Stimulated activated CD4-positive, alpha-beta T cell treated with anti-CD3 and anti-CD28 coated beads, TNF-alpha, amount 100 ng/mL, for 4 hours (primary cell): ENCODE data around the gene USH1G.
"Not testable (repeated sequence)": the region's sequence is repeated elsewhere in the genome, so short reads cannot be mapped to it uniquely, and the experiment has no call there.

Source experiments
- DNase-seq, 3 experiments: peaks; one replicate each; pipeline ENCODE4 v3.0.0-alpha.2; 2020; ENCODE audit warnings: low read depth in 3 of 3

USH1G gene

DNA sequence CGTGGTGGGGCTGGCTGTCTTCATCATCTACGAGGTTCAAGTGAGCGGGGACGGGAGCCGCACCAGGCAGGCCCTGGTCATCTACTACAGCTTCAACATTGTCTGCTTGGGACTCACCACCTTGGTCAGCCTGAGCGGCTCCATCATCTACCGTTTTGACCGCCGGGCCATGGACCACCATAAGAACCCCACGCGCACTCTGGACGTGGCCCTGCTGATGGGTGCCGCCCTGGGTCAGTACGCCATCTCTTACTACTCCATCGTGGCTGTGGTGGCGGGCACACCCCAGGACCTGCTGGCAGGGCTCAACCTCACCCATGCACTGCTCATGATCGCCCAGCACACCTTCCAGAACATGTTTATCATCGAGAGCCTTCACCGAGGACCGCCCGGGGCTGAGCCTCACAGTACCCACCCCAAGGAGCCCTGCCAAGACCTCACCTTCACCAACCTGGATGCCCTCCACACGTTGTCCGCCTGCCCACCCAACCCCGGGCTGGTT is 7.5 kb upstream of the USH1G start:
- DNase-seq, result no peak

DNA sequence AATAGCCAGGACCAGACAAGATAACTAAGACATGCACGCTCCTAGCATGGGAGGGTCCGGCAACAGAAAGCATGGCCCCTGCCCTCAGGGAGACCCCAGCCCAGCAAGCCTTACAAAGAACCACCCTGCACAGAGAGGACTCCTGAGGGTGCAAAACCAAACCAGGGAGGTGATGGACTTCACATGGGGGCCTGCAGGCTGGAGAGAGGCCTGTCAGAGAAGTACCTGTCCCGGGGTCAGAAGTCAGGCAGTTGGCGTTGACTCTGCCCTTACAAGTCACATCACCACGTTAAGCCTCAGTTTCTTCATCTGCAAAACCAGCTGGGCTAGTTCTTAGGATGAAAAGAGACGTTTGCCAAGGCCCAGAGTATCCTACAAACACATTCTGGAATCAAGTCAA is 5.7 kb upstream of the USH1G start:
- DNase-seq, result no peak

GRCh38 chr17:74925242-74925641 is 2.2 kb upstream of the USH1G start:
- DNase-seq, result no peak

GRCh38 chr17:74924250-74924948 is 1.3 kb upstream of the USH1G start, which contains the start of gene OTOP2:
OTOP2 (plus strand) TSS chr17:74924273; CDS start chr17:74924633, 360 bp downstream.
- no peak for DNase-seq

DNA sequence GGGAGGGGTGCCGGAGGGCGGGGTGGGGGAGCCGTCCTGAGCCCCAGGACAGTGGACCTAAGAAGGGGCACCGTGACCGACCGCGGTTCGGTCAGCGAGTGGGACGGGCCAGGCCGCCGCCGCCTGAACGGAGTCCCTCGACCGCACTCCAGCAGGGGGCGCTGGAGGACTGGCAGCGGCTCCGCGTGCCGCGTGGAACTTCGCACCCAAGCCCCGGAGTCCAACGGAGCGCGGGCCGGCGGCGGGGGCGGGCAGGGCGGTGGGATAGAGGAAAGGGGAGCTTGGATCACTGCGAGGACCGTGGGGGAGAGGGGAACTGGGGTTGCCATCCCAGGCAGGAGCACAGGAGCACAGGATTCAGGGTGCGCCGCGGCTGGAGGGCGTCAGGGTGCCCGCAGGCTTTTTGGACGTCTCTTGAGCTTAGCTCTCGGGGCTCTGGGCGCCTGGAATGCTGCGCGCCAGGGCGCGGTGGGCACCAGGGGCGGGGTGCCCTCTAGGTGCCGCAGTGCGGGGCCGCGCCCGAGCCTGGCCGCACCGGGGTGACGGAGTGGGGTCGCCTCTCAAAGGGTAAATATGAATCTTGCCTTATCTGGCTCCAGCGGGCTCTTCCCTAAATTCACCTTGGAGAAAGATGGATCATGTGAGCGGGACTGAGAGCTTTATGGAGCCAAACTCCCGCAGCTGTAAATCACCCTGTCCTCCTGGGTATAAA is 639 bp upstream of the USH1G start:
- DNase-seq, result peak; percentile 48 to 66 (median 55)

GRCh38 chr17:74922172-74922571 is 883 bp downstream of the USH1G start:
- no peak for DNase-seq

DNA sequence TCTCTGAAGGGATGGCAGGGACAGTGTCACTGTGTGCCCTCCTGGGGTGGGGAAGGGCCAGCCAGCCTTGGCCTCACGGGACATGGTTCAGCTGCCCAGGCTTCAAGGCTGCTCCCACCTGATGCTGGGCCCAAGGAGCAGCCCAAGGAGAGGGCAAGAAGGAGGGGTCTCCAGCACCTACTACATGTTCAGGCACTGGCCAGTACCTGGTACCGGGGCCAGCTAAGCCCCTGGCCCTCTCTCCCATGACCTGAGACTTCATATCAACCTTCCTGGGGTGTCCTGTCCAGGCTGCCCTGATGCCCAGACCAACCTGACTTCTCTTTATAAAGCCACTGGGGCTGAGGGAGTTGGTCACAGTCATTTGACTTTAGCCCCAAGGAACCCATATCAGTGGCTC is 1.3 kb downstream of the USH1G start:
- DNase-seq, result no peak

- DNase-seq, result no peak
These were observed 1.9 kb downstream of the USH1G start for GRCh38 chr17:74921026-74921681.

- no peak for DNase-seq
These were observed 2.4 kb downstream of the USH1G start for GRCh38 chr17:74920642-74921025.

- no peak for DNase-seq
These were observed 2.8 kb downstream of the USH1G start for GRCh38 chr17:74920306-74920620.

DNA sequence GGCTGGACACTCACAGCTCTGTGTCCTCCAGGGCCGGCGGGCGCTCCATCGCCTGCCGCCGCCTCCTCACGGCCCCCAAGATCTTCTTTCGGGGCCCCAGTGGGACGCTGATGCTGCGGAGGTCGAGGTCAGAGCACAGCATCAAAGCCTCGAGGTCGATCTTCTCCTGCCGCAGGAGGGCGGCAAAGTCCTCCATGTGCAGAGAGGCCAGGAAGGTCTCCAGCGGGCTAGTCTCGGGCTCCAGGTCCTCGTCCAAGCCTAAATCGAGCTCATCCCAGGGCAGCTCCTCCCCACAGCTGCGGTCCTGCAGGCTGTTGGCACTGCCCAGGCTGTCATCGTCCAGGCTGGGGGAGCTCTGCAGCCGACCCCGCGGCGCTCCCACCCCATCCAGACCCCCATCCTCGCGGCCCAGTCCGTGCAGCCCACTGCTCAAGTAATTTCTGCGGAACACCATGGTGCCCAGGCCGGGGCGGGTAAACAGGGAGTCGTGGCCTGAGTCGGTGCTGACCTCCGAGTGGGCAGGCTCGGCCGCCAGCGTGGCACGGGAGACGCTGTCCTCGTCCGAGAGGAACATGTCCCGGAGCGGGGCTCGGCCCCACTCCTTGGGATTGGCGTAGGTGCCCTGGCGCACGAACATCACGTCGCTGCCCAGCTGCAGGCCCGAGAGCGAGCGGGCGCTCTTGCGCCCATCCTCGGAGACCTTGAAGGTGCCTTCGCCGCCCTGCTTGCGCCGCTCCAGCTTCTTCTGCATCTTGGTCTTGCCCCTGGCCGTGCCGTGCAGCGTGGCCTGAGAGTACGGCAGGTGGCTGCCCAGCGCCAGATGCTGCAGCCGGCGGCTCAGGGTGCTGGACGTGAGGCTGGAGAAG is 3.4 kb downstream of the USH1G start:
- no peak for DNase-seq

DNA sequence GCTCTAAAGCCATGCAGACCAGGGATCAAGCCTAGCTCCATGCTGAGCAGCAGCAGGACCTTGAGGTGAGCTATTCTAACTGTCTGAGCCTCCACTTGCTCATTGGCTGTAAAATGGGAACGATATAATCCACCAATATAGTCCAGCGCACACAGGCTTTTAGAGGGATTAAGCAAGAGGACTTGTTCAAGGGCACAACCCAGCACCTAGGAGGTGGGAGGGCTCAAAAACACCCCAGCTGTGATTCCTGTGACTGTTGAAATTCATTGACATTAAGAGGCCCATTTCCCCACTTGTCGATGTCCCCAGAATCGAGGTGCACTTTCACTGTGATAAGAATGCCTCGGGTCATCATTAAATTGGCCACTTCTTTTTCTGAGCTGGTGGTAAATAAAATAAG is 4.1 kb downstream of the USH1G start:
- no peak for DNase-seq

- DNase-seq, result no peak
These were observed 5.6 kb downstream of the USH1G start for GRCh38 chr17:74917430-74917829.

- DNase-seq, result no peak
These were observed 6.2 kb downstream of the USH1G start for GRCh38 chr17:74916851-74917199.

GRCh38 chr17:74916136-74916850 is 6.8 kb downstream of the USH1G start:
- DNase-seq, result no peak

- DNase-seq, result not testable (repeated sequence)
These were observed 11.6 kb downstream of the USH1G start for GRCh38 chr17:74911423-74911822.

DNA sequence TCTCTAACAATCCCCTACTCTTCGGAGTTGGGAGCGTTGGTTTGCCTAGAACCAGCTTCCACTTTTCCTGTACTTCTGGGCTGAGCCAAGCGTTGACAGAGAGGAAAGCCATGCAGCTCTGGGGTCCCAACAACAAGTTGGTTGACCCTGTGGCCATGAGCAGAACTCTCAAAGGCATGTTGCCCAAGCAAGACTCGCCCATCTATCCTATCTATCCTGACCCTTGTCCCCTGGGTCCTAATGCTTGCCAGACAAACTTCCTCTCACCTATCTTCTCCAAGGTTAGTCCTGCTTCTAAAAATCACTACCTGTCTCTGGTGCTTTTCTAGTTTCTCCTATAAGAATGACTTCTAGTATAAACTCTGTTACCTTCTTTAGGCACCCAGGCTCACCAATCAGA is 14.0 kb downstream of the USH1G start:
- DNase-seq, result not testable (repeated sequence)

DNA sequence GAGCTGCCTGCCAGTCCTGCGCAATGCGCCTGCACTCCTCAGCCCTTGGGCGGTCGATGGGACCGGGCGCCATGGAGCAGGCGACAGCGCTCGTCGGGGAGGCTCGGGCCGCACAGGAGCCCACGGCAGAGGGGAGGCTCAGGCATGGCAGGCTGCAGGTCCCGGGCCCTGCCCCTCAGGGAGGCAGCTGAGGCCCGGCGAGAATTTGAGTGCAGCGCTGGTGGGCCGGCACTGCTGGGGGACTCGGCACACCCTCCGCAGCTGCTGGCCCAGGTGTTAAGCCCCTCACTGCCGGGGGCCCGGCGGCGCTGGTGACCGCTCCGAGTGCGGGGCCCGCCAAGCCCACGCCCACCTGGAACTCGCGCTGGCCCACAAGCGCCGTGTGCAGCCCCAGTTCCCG is 16.0 kb downstream of the USH1G start:
- DNase-seq, result no peak

DNA sequence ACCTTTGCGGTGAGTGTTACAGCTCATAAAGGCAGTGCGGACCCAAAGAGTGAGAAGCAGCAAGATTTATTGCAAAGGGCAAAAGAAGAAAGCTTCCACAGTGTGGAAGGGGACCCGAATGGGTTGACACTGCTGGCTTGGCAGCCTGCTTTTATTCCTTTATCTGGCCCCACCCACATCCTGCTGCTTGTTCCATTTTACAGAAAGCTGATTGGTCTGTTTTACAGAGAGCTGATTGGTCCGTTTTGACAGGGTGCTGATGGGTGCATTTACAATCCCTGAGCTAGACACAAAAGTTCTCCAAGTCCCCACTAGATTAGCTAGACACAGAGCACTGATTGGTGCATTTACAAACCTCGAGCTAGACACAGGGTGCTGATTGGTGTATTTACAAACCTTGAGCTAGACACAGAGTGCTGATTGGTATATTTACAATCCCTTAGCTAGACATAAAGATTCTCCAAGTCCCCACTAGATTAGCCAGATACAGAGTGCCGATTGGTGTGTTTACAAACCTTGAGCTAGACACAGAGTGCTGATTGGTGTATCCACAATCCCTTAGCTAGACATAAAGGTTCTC is 16.8 kb downstream of the USH1G start:
- DNase-seq, result not testable (repeated sequence)

DNA sequence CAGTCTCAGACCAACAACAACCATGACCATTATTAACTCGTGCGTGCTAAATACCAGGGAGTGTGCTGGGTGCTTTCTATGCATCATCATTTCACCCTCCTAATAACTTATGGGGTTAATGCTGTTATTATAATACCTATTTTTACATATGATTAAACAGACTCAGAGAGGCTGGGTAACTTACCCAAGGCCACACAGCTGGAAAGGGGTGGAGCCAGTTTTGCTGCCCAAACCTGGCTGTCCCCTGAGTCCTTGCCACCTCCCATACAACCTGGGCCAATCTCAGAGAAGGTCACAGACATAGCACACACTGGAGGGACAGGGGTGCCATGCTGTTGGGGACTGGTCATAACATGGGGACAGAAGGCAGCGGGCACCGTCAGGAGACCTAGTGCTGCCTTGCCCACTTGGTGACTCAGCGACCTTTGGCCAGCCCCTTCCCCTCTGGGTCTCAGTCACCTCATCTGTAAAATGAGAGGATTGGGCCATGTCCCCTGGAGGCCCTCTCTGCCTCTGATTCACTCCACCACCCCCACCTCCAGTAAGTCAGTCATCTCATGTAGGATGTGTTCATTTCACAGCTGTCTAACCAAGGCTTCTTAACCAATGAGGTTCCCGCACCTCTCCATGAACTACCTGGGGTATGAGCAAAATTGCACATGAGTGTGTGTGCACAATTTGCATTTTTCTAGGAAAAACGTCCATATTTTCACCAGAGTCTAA is 18.2 kb downstream of the USH1G start:
- no peak for DNase-seq
